ENCODE results near the gene VIL1. TPM values are rescaled to one million over a fixed set of nuclear protein-coding genes. Genes with fewer than 3 reads are reported as not detected.

VIL1 gene
- total and polyA plus RNA-seq, 2 of the 13 experiments (the other 11 are each of a cell fraction or from before 2014, with no cell fraction given), result 287 to 301 TPM

- TF ChIP-seq ZNF446 (CRISPR knock-in tag; IDR thresholded peaks at IDR 0.05) (peak; percentile 59; the same call in 1 of the 2 replicates), FOSL2 (CRISPR knock-in tag; IDR thresholded peaks at IDR 0.05) (peak; percentile 88), KDM1A (CRISPR knock-in tag; IDR thresholded peaks at IDR 0.05) (0 out of 2 replicates have a peak, but pooled peaks have one; percentile 20), STAG1 (CRISPR knock-in tag; IDR thresholded peaks at IDR 0.05) (no peak), PHF8 (CRISPR knock-in tag; IDR thresholded peaks at IDR 0.05) (no peak), ZNF839 (CRISPR knock-in tag; IDR thresholded peaks at IDR 0.05; ENCODE audit: borderline replicate concordance) (0 out of 2 replicates have a peak, but pooled peaks have one; percentile 46), MAZ (IDR thresholded peaks at IDR 0.05; ENCODE audit: borderline replicate concordance, low read depth, low read length) (no peak), MAZ (CRISPR knock-in tag; IDR thresholded peaks at IDR 0.05; ENCODE audit: low read depth) (peak; percentile 18; the same call in 1 of the 2 replicates), CENPT (CRISPR knock-in tag; IDR thresholded peaks at IDR 0.05; ENCODE audit: low read depth) (peak; percentile 88; the same call in 1 of the 2 replicates), ZNF749 (CRISPR knock-in tag; IDR thresholded peaks at IDR 0.05; ENCODE audit: borderline replicate concordance) (no peak), ZNF891 (CRISPR knock-in tag; IDR thresholded peaks at IDR 0.05) (peak; percentile 68; the same call in 1 of the 2 replicates), NFKB2 (CRISPR knock-in tag; IDR thresholded peaks at IDR 0.05; ENCODE audit: borderline replicate concordance) (peak; percentile 68; the same call in 1 of the 2 replicates), XRCC5 (optimal IDR thresholded peaks at IDR 0.05; ENCODE audit: low read length) (peak; percentile 25), FOXC1 (CRISPR knock-in tag; IDR thresholded peaks at IDR 0.05; ENCODE audit: borderline replicate concordance) (0 out of 2 replicates have a peak, but pooled peaks have one; percentile 52), ZNF674 (CRISPR knock-in tag; IDR thresholded peaks at IDR 0.05; ENCODE audit: low read depth) (no peak), MTERF4 (CRISPR knock-in tag; IDR thresholded peaks at IDR 0.05) (peak; percentile 87), NRL (CRISPR knock-in tag; IDR thresholded peaks at IDR 0.05; ENCODE audit: borderline replicate concordance) (peak; percentile 68; the same call in 1 of the 2 replicates), PRDM4 (CRISPR knock-in tag; IDR thresholded peaks at IDR 0.05; ENCODE audit: borderline replicate concordance) (0 out of 2 replicates have a peak, but pooled peaks have one; percentile 14), XBP1 (CRISPR knock-in tag; IDR thresholded peaks at IDR 0.05) (no peak), HIC2 (CRISPR knock-in tag; IDR thresholded peaks at IDR 0.05; ENCODE audit: low read depth) (0 out of 2 replicates have a peak, but pooled peaks have one; percentile 42), ZNF260 (CRISPR knock-in tag; IDR thresholded peaks at IDR 0.05; ENCODE audit: borderline replicate concordance, low read depth) (0 out of 2 replicates have a peak, but pooled peaks have one; percentile 34)
- TF ChIP-seq, protein P1, sequence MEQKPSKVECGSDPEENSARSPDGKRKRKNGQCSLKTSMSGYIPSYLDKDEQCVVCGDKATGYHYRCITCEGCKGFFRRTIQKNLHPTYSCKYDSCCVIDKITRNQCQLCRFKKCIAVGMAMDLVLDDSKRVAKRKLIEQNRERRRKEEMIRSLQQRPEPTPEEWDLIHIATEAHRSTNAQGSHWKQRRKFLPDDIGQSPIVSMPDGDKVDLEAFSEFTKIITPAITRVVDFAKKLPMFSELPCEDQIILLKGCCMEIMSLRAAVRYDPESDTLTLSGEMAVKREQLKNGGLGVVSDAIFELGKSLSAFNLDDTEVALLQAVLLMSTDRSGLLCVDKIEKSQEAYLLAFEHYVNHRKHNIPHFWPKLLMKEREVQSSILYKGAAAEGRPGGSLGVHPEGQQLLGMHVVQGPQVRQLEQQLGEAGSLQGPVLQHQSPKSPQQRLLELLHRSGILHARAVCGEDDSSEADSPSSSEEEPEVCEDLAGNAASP (CRISPR knock-in tag; IDR thresholded peaks at IDR 0.05; ENCODE audit: borderline replicate concordance), result 0 out of 2 replicates have a peak, but pooled peaks have one; percentile 43
Measured at GRCh38 chr2:218386505-218387368, 32.2 kb upstream of the VIL1 start (continued).

Data from HepG2 (cell line).